HEK293 (cell line): ENCODE measurements around the gene ZBBX.
"Not testable (repeated sequence)": the region's sequence is repeated elsewhere in the genome, so short reads cannot be mapped to it uniquely, and the experiment has no call there.

ENCODE experiments used
- CTCF ChIA-PET: fragments of 350-600 bp; formaldehyde crosslinking; extraction: SDS; loops from one replicate; lab custom pipeline; 2021; ENCODE audit warnings: antibody characterized with exemption; lab: Yijun Ruan, JAX
- POLR2A ChIA-PET: fragments of 300-600 bp; formaldehyde crosslinking; extraction: SDS; loops from one replicate; lab custom pipeline; 2020; ENCODE audit warnings: antibody characterized with exemption, inconsistent platforms; lab: Yijun Ruan, JAX
- H3K27ac ChIP-seq: fragments of 200-500 bp; sonication (Bioruptor generic); 2 replicates; pipeline ENCODE4 v1.5.1; 2014; ENCODE audit warnings: low read depth, low read length, control low read depth, inconsistent platforms; ENCODE audit errors: extremely low read depth
- H3K36me3 ChIP-seq, 2 experiments: fragments of 200-500 bp in 1 of 2; sonication (Bioruptor generic) in 1 of 2; 1 replicate in 1 of 2; 2 replicates in 1 of 2; pipeline ENCODE4 v1.5.1; 2014 to 2017; ENCODE audit warnings: inconsistent platforms in 2 of 2, low read length in 2 of 2; ENCODE audit not compliant: control insufficient read depth in 2 of 2, insufficient read depth in 1 of 2
- H3K4me1 ChIP-seq: fragments of 200-500 bp; sonication (Bioruptor generic); 2 replicates; pipeline ENCODE4 v1.5.1; 2014; ENCODE audit warnings: mild to moderate bottlenecking, low read length, inconsistent platforms; ENCODE audit not compliant: control insufficient read depth, insufficient read depth
- H3K4me3 ChIP-seq: 2 replicates; pipeline ENCODE4 v1.5.1; 2011; ENCODE audit warnings: low read depth, mild to moderate bottlenecking, control low read depth, low read length, moderate library complexity
- H3K9me3 ChIP-seq: fragments of 200-500 bp; sonication (Bioruptor generic); 2 replicates; pipeline ENCODE4 v1.5.1; 2014; ENCODE audit warnings: low read depth, low read length, inconsistent platforms; ENCODE audit not compliant: control insufficient read depth, insufficient read depth
- KLF16 ChIP-seq: fragments of 450-650 bp; formaldehyde crosslinking; IDR thresholded peaks from 2 replicates; pipeline ENCODE4 v1.5.1; 2017; ENCODE audit warnings: missing biosample characterization, missing genetic modification characterization
- REPIN1 ChIP-seq: fragments of 450-650 bp; formaldehyde crosslinking; IDR thresholded peaks from 2 replicates; pipeline ENCODE4 v1.5.1; 2017; ENCODE audit warnings: missing biosample characterization, missing genetic modification characterization, low read depth
- ZBTB1 ChIP-seq: fragments of 450-650 bp; formaldehyde crosslinking; IDR thresholded peaks from 2 replicates; pipeline ENCODE4 v1.5.1; 2016; ENCODE audit warnings: missing biosample characterization, missing genetic modification characterization
- ZBTB7A ChIP-seq: fragments of 450-650 bp; formaldehyde crosslinking; IDR thresholded peaks from 2 replicates; pipeline ENCODE4 v1.5.1; 2016; ENCODE audit warnings: low read depth, missing biosample characterization, missing genetic modification characterization
- ZNF223 ChIP-seq: fragments of 450-650 bp; formaldehyde crosslinking; IDR thresholded peaks from 2 replicates; pipeline ENCODE4 v1.5.1; 2016; ENCODE audit warnings: missing biosample characterization, missing genetic modification characterization
- ZNF366 ChIP-seq: fragments of 450-650 bp; formaldehyde crosslinking; conservative IDR thresholded peaks from 2 replicates; pipeline ENCODE4 v1.5.1; 2016; ENCODE audit warnings: missing biosample characterization, missing genetic modification characterization
- ZNF394 ChIP-seq: fragments of 450-650 bp; formaldehyde crosslinking; IDR thresholded peaks from 2 replicates; pipeline ENCODE4 v1.5.1; 2016; ENCODE audit warnings: missing biosample characterization, missing genetic modification characterization, mild to moderate bottlenecking, moderate library complexity, borderline replicate concordance
- ZNF600 ChIP-seq: fragments of 450-650 bp; formaldehyde crosslinking; IDR thresholded peaks from 2 replicates; pipeline ENCODE4 v1.5.1; 2016; ENCODE audit warnings: missing biosample characterization, missing genetic modification characterization
- ZNF660 ChIP-seq: fragments of 450-650 bp; IDR thresholded peaks from 2 replicates; pipeline ENCODE4 v1.5.1; 2018; ENCODE audit warnings: missing biosample characterization, mild to moderate bottlenecking, missing genetic modification characterization
- ZNF670 ChIP-seq: fragments of 450-650 bp; formaldehyde crosslinking; IDR thresholded peaks from 2 replicates; pipeline ENCODE4 v1.5.1; 2016; ENCODE audit warnings: missing biosample characterization, missing genetic modification characterization, low read depth
- ZNF76 ChIP-seq: fragments of 450-650 bp; formaldehyde crosslinking; IDR thresholded peaks from 2 replicates; pipeline ENCODE4; 2016; ENCODE audit warnings: low read depth, missing biosample characterization, missing genetic modification characterization, borderline replicate concordance
- ZSCAN30 ChIP-seq: fragments of 450-650 bp; IDR thresholded peaks from 2 replicates; pipeline ENCODE4 v1.5.1; 2018; ENCODE audit warnings: missing biosample characterization, mild to moderate bottlenecking, missing genetic modification characterization, moderate library complexity
- TF ChIP-seq, protein P1 (sequence below): fragments of 450-650 bp; formaldehyde crosslinking; conservative IDR thresholded peaks from 2 replicates; pipeline ENCODE4 v1.5.1; 2016; ENCODE audit warnings: low read depth, missing biosample characterization, missing genetic modification characterization
- TF ChIP-seq, protein P2 (sequence below): fragments of 450-650 bp; formaldehyde crosslinking; IDR thresholded peaks from 2 replicates; pipeline ENCODE4 v1.5.1; 2016; ENCODE audit warnings: missing biosample characterization, missing genetic modification characterization

The ZBBX gene

DNA sequence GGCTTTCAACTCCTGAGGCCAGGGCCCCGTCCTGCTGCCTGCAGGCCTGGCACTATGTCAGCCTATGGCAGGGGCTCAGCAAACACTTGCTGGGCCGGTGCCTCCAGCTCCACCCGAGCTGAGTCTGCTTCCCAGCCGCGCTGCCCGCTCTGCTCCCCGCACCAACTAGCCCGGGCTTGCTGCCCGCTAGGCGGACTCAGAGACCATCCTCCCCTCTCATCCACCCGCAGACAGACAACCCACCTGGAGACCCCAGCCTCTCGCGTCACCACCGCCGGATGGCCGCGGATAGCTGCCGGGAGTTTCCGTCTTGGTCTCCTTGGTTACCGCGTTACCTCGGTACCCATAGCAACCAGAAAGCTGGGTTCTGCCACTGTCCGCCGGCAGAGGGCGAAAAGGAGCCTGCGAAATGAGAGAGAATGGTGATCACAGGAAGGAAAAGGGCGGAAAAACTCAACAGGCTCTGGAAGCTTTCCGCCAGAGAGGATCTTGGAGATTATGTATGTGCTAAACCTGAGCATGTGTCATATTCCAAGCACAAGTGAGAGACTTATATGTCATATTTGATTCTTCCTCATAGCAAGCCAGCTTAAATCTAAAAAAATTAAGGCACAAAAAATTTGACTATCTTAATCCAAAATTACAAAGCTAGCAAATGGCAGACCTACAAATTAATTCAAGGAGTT is at the start of gene ZBBX (continued):
- TF ChIP-seq ZNF660 (tag by site-specific recombination) (peak; percentile 20; the same call in 1 of the 2 replicates), ZBTB7A (tag by site-specific recombination) (no peak), ZNF76 (tag by site-specific recombination) (peak; percentile 26; the same call in 1 of the 2 replicates), ZNF366 (tag by site-specific recombination) (peak; percentile 63), ZSCAN30 (tag by site-specific recombination) (peak; percentile 18; the same call in 1 of the 2 replicates)

DNA sequence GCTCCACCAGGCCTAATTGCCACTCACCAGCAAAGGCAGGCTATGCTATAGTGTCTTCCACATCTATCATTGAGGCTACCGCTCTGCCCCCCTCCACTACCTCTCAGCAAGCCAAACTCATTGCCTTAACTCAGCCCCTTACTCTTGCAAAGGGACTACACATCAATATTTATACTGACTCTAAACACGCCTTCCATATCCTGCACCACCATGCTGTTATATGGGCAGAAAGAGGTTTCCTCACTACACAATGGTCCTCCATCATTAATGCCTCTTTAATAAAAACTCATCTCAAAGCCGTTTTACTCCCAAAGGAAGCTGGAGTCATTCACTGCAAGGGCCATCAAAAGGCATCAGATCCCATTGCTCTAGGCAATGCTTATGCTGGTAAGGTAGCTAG is 46.9 kb upstream of the ZBBX start:
- CTCF ChIA-PET, result interaction anchor here (0.7 kb wide), 1 partner anchor 14 kb away, joined by 3 read pairs; no protein-coding TSS in a partner anchor
- H3K36me3 ChIP-seq, H3K27ac ChIP-seq, H3K9me3 ChIP-seq, POLR2A ChIA-PET, H3K4me1 ChIP-seq, H3K4me3 ChIP-seq: not testable (repeated sequence)
- peak; percentile 89 for TF ChIP-seq ZNF600 (tag by site-specific recombination)

DNA sequence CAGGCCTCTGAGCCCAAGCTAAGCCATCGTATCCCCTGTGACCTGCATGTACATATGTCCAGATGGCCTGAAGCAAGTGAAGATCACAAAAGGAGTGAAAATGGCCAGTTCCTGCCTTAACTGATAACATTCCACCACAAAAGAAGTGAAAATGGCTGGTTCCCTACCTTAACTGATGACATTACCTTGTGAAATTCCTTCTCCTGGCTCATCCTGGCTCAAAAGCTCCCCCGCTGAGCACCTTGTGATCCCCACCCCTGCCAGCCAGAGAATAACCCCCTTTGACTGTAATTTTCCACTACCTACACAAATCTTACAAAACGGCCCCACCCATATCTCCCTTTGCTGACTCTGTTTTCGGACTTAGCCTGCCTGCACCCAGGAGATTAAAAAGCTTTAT is 42.3 kb upstream of the ZBBX start:
- CTCF ChIA-PET, result interaction anchor here (0.7 kb wide), 1 partner anchor 744 kb away, joined by 3 read pairs; no protein-coding TSS in a partner anchor
- H3K27ac ChIP-seq, H3K4me1 ChIP-seq, POLR2A ChIA-PET, H3K4me3 ChIP-seq, H3K9me3 ChIP-seq, H3K36me3 ChIP-seq: not testable (repeated sequence)

DNA sequence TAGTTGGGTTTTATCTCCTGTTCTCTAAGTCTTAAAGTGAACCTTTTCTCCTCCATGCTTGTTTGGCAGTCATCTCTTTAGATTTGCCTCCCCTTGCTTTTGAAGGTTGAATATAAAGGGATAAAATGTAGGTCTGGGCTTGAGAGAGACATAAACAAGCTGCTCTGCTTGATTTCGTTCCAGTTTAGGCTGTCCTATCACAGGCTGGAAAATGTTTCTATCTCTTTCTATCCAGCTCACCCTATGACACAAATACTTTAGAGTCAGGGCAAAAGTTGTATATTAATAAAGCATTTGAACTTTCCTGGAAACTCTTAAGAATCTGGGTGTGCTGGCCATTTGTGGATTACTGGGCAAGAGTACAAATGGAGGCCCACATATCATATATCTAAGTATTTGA is 29.5 kb upstream of the ZBBX start:
- no peak overlapping the region for H3K4me3 ChIP-seq
- no peak overlapping the region for H3K27ac ChIP-seq
- POLR2A ChIA-PET, result no interaction called here
- CTCF ChIA-PET, result no interaction called here
- no peaks in the 10 kb centered on the region for H3K9me3 ChIP-seq
- no peaks in the 10 kb centered on the region for H3K36me3 ChIP-seq
- H3K4me1 ChIP-seq, result no peaks in the 10 kb centered on the region
- TF ChIP-seq ZBTB1 (no peak), KLF16 (tag by site-specific recombination) (no peak), ZNF223 (tag by site-specific recombination) (no peak), ZNF394 (tag by site-specific recombination) (no peak), REPIN1 (tag by site-specific recombination) (no peak), ZNF670 (tag by site-specific recombination) (no peak)
- TF ChIP-seq, protein P1, sequence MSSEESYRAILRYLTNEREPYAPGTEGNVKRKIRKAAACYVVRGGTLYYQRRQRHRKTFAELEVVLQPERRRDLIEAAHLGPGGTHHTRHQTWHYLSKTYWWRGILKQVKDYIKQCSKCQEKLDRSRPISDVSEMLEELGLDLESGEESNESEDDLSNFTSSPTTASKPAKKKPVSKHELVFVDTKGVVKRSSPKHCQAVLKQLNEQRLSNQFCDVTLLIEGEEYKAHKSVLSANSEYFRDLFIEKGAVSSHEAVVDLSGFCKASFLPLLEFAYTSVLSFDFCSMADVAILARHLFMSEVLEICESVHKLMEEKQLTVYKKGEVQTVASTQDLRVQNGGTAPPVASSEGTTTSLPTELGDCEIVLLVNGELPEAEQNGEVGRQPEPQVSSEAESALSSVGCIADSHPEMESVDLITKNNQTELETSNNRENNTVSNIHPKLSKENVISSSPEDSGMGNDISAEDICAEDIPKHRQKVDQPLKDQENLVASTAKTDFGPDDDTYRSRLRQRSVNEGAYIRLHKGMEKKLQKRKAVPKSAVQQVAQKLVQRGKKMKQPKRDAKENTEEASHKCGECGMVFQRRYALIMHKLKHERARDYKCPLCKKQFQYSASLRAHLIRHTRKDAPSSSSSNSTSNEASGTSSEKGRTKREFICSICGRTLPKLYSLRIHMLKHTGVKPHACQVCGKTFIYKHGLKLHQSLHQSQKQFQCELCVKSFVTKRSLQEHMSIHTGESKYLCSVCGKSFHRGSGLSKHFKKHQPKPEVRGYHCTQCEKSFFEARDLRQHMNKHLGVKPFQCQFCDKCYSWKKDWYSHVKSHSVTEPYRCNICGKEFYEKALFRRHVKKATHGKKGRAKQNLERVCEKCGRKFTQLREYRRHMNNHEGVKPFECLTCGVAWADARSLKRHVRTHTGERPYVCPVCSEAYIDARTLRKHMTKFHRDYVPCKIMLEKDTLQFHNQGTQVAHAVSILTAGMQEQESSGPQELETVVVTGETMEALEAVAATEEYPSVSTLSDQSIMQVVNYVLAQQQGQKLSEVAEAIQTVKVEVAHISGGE (tag by site-specific recombination), result no peak
- TF ChIP-seq, protein P2, sequence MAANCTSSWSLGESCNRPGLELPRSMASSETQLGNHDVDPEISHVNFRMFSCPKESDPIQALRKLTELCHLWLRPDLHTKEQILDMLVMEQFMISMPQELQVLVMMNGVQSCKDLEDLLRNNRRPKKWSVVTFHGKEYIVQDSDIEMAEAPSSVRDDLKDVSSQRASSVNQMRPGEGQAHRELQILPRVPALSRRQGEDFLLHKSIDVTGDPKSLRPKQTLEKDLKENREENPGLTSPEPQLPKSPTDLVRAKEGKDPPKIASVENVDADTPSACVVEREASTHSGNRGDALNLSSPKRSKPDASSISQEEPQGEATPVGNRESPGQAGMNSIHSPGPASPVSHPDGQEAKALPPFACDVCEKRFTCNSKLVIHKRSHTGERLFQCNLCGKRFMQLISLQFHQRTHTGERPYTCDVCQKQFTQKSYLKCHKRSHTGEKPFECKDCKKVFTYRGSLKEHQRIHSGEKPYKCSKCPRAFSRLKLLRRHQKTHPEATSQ (tag by site-specific recombination), result no peak
